Measurements from ENCODE around the gene MS4A13.

MS4A13 gene

DNA sequence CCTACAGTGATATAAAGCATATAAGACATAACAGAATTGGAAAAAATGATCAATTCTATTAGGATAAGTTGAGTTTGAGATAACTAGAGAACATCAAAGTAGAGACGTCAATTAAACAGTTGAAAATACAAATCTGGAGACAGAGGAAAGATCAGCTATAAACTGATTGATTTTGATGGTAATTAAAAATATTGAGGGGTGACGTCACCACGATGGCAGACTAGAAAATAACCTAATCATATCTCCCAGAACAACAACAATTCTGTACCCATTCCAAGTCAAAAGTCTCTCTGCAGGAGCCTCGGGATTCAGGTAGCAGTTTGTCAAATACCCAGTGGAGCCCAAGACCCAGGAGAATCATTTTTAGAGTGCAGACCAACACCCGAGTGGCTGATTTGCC, 28.9 kb downstream of the MS4A13 start:
- TF ChIP-seq POLR2A (IDR thresholded peaks at IDR 0.05; ENCODE audit: low read depth, low read length) = no peak
- no peak for TF ChIP-seq POLR2AphosphoS5 (IDR thresholded peaks at IDR 0.05; ENCODE audit: low read depth, low read length)
- TF ChIP-seq TAF1 (IDR thresholded peaks at IDR 0.05; ENCODE audit: borderline replicate concordance, low read depth, low read length) = no peak
- DNase-seq (ENCODE audit: insufficient read length) (no peak), FAIRE-seq (no peak)

DNA sequence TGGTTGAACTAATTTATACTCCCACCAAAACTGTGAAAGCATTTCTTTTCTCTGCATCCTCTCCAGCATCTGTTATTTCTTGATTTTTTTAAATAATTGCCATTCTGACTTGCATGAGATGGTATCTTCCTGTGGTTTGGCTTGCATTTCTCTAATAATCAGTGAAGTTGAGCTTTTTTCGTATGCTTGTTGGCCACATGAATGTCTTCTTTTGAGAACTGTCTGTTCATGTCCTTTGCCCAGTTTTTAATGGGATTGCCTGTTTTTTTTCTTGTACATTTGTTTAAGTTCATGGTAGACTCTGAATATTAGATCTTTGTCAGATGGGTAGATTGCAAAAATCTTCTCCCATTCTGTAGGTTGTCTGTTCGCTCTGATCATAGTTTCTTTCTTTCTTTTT, 46.1 kb downstream of the MS4A13 start:
- TF ChIP-seq POLR2A (IDR thresholded peaks at IDR 0.05; ENCODE audit: low read depth, low read length) (no peak), POLR2AphosphoS5 (IDR thresholded peaks at IDR 0.05; ENCODE audit: low read depth, low read length) (no peak), TAF1 (IDR thresholded peaks at IDR 0.05; ENCODE audit: borderline replicate concordance, low read depth, low read length) (no peak)
- FAIRE-seq (no peak), DNase-seq (ENCODE audit: insufficient read length) (no peak)

GRCh38 chr11:60563553-60564235, 48.5 kb downstream of the MS4A13 start:
- no peak for TF ChIP-seq TAF1 (IDR thresholded peaks at IDR 0.05; ENCODE audit: borderline replicate concordance, low read depth, low read length)
- no peak for DNase-seq (ENCODE audit: insufficient read length)
- FAIRE-seq = peak; percentile 84

DNA sequence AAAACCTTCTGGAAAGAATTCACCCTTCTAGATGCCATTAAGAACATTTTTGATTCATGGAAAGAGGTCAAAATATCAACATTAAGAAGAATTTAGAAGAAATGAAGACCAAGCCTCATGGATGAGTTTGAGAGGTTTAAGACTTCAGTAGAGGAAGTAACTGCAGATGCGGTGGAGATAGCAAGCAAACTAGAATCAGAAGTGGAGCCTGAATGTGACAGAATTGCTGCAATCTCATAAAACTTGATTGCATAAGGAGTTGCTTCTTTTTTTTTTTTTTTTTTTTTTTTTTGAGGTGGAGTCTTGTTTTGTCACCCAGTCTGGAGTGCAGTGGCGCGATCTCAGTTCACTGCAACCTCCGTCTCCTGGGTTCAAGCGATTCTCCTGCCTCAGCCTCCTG, 51.6 kb downstream of the MS4A13 start:
- TF ChIP-seq POLR2A (IDR thresholded peaks at IDR 0.05; ENCODE audit: low read depth, low read length) (no peak), POLR2AphosphoS5 (IDR thresholded peaks at IDR 0.05; ENCODE audit: low read depth, low read length) (no peak), TAF1 (IDR thresholded peaks at IDR 0.05; ENCODE audit: borderline replicate concordance, low read depth, low read length) (no peak)
- no peak for DNase-seq (ENCODE audit: insufficient read length)
- FAIRE-seq = no peak

DNA sequence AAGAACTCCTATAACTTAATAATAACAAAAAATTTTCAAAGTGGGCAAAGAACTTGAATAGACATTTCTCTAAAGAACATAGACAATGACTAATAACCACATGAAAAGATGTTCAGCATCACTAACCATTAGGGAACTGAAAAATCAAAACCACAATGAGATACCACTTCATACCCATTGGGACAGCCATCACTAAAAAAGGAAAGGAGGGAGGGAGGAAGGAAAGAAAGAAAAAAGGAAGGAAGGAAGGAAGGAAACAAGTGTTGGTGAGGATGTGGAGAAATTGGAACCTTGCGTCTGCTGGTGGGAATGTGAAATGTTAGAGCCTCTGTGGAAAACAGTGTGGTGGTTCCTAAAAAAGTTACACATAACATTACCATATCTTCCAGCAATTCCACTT, 55.8 kb downstream of the MS4A13 start:
- no peak for FAIRE-seq
- no peak for TF ChIP-seq POLR2AphosphoS5 (IDR thresholded peaks at IDR 0.05; ENCODE audit: low read depth, low read length)
- TF ChIP-seq TAF1 (IDR thresholded peaks at IDR 0.05; ENCODE audit: borderline replicate concordance, low read depth, low read length) = no peak
- TF ChIP-seq POLR2A (IDR thresholded peaks at IDR 0.05; ENCODE audit: low read depth, low read length) = no peak
- DNase-seq (ENCODE audit: insufficient read length) = no peak

GRCh38 chr11:60589611-60590010, 74.4 kb downstream of the MS4A13 start:
- no peak for DNase-seq (ENCODE audit: insufficient read length)
- FAIRE-seq = no peak
- TF ChIP-seq POLR2AphosphoS5 (IDR thresholded peaks at IDR 0.05; ENCODE audit: low read depth, low read length) = no peak
- no peak for TF ChIP-seq TAF1 (IDR thresholded peaks at IDR 0.05; ENCODE audit: borderline replicate concordance, low read depth, low read length)
- no peak for TF ChIP-seq POLR2A (IDR thresholded peaks at IDR 0.05; ENCODE audit: low read depth, low read length)
